NCI-H446 (cell line): ENCODE measurements around the gene IKZF2.

Source experiments
- DNase-seq, 2 experiments: peaks; one replicate each; lab custom pipeline; 2025; lab: John Stamatoyannopoulos, UW

Gene IKZF2

DNA sequence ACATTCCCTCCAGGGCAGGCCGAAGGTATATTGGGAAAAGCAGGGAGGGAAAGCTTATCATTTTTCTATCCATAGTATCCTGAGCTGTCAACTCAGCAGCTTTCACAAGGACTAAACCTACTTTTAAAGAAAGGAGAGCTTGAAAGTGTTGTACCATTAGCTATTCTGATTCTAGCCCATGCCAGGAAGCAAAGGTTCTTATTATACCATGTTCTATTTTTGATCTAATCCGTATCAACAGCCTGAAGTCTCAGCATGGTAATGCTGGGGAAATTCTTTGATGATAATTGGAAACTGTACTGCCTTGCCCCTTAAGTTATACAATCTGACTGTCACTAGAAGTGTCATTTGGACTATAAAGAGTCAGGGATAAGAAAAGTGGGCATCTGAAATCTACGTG, 193.3 kb downstream of the IKZF2 start:
- no peak for DNase-seq

DNA sequence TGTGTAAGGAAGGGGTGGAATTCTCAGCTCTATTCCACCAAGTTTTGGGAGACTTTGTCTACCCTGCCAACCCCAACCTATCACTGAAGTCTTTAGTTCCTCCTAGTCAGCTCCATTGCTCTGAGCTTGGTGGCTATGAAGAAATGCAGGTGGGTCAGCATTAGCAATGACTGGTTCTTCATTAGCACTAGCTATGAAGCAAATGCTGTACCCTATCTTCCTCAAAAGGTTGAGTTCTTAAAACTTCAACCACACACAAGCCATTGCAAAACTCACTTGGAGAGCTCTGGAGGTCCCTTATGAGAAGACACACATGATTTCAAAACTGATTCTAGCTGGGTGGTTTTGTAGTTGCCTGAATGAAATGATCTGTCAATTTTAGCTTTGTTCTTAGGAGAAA, 193.8 kb downstream of the IKZF2 start:
- no peak for DNase-seq

DNA sequence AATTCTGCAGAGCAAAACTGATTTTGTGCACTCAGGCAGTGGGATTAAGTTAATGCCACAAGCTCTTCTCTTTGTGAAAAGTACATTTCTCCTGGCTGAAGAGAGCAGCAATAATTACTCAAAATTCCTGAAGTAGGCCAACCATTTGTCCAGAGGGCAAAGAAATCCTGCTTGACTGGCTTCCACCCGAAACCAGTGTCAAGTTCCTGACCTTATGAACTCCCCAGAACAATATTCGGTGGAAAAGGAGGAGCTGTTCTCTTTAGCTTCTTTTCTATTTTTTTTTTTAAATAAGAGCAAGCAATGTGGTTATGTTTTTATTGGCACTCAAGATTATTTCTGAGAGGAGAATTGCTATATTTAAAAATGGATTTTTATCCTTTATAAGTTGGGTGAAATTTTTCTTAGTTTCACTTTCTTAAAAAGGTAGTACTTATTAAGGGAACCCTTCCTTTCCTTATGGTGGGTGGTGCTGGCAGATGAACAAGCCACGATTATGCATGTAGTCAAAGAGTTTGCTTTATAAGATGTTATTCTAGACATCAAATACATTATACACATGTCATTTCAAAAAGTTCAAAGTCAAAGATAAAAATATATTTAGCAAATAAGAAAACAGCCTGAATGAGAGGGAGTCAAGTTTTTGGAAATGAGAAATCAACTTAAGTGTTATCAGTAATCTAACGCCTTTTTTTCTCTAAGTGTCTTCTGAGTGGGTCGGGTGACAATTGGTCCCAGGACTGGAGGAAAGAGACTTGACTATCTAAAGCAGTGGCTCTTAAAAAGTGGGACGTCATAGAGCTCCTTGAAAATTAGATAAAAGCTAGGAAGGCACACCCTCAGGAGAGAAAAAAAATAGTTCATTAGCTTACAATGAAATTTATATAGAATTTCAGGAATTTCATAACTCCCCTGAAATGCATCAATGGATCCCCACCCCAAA, 194.5 kb downstream of the IKZF2 start:
- no peak for DNase-seq

DNA sequence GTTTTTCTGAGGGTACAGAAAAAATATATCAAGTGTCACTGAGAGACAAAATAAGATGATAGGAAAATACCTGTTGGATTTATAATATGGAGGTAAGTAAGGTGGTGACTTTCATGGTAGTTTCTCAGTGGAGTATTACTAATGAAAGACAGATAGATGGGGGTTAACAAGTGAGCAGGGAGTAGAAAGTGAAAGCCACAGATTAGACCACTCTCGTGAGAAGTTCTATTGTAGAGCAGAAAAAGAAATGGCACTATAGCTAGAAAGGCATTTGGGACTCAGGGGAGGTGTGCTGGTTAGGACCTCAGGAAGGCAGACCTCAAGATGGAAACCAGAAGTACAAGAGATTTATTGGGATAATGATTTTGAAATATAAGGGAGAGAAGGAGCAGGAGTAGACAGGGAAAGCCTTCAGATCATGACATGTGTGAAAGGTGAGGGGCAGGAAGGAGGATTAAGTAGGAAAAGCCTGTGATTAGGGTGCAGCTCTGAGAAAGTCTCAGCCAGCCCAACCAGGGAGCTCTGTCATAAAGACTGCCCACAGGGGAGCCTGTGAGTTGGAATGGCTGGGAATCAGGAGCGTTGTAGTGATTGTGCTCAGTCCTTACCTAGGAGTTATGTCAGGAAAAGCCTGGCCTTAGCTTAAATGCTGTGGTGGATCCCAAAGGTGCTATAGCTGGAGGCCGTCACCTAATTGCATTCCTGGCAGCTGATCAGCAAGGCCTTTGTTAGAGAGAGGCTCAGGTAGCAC, 198.1 kb downstream of the IKZF2 start:
- no peak for DNase-seq

DNA sequence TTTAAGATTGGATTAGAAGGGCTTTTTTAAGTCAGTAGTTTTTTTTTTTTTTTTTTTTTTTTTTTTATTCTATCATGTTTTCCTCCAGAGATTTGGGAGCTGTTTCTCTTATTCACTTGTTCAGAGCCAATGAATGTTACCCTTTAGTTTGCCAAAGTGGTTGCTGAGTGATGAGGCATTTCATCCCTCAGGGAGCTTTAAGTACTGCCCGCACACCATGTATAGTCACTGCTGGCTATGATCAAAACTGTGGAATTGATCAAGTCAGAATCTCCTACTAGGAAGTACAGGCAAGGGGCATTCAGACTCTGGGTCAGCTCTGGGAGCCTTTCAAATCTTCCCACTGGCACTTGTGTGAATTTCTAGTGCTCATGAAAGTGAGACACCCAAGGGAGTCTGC, 201.6 kb downstream of the IKZF2 start:
- DNase-seq = no peak
